Iris pigment epithelial cell (primary cell): Measurements from ENCODE around the gene USP43.

ENCODE experiments used
- DNase-seq: peaks from one replicate; pipeline ENCODE4 v3.0.0-alpha.2; 2011; ENCODE audit warnings: low read depth

The USP43 gene

DNA sequence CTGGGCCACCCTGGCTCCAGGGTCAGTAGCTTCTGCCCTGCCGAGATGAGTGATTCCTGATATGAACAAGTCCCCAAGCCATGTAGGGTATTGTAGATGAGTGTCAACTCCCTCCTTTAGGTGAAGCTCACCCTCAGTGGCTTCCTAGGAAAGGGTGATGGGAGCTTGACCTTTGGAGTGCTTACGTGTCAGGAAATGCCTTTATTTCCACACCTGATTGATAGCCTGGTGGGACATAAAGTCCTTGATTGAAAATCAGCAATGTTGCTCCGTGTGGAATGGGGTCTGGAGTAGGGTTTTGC is 58.4 kb downstream of the USP43 start:
- DNase-seq: no peak

DNA sequence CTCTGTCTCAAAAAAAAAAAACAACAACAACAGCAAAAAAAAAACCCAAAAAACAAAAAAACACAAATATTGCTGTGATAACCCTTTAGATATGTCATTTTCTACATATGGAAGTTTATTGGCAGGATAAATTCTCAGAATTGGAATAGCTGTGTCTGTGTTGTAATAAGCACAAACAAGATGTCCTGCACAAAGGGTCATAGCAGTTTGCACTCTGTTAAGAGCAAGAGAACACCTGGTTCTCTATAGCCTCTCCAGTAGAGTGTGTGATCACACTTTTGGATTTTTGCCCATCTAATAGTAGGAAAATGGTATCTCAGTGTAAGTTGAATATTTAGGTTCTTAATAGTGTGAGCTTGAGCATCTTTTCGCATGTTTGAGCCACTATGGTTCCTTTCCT is 60.4 kb downstream of the USP43 start:
- DNase-seq: no peak

DNA sequence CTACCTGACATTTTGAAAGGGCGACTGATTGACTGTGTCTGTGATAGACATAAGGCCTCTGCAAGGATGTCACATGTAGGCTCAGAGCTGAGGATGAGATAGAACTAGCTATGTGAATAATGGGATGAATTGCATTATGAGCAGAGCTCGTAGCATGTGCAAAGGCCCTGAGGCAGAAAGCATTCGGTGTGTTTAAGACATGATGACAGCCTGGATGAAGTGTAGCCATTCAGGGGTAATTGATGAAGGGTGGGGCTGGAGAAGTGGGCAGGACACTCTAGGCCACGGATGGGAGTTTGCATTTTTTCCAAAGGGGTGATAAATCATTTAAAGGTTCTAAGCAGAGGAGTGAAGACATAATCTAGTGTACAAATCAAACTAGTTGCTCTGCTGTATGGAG is 62.6 kb downstream of the USP43 start:
- DNase-seq: no peak

DNA sequence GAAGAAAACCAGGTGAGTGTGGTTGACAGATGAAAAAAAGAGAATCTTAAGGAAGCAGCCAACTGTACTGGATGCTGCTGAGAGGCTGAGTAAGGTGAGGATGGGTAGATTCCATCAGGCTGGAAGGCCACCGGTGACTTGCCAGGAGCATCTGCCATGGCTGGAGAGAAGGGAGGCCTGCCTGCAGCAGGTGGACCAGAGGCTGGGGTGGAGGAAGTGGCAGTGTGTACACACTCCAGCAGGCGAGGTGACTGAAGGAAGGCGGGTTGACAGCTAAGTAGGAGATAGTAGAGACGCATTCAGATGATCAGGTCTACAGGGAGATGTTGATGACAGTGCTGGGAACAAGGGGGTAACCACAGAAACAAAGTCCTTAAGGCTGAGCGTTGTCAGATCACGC is 69.5 kb downstream of the USP43 start:
- DNase-seq: no peak

DNA sequence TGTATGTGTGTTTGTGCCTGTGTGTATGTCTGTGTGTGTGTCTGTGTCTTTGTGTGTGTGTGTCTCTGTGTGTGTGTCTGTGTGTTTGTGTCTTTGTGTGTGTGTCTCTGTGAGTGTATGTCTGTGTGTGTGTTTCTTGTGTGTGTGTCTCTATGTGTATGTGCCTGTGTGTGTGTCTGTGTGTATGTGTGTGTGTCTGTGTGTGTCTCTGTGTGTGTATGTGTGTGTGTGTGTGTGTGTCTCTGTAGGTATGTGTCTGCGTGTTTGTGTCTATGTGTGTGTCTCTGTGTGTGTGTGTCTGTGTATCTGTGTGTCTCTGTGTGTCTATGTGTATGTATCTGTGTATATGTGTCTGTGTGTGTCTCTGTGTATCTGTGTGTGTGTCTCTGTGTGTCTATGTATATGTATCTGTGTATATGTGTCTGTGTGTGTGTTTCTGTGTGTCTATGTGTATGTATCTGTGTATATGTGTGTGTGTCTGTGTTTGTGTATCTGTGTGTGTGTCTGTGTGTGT is 70.2 kb downstream of the USP43 start:
- no peak for DNase-seq

DNA sequence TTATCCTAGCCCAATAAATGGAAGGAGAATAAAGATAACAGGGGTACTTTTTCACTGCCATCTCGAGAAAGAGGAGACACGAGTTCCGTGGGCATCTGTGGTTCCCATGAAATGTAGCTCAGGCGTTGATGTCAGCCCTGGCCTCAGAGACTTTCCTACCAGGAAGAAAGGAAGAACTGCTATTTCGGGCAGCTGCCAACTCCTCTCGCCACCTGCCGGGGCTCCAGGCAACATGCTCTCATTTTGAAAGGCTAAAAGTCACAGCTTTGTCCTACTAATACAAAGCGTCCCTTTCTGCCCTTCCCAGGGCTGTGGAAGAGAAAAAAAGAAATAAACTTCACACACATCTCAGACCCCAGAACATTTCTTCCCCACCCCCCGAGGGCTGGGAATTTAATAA is 80.3 kb downstream of the USP43 start:
- DNase-seq: peak; percentile 8

DNA sequence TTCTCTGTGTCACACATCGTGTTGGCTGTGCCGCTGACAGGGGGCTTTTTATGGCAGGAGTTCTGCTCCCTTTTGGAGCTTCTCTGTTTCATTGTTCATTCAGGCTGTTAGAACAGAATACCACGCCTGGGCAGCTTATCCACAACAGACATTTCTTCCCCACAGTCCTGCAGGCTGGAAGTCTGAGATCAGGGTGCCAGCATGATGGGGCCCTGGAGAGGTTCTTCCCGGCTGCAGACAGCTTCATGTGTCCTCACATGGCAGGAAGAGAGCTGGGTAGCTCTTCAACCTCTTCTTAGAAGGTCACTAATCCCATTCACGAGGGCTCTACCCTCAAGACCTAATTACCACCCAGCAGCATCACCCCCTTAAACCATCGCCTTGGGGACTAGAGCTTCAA is 81.0 kb downstream of the USP43 start:
- no peak for DNase-seq

DNA sequence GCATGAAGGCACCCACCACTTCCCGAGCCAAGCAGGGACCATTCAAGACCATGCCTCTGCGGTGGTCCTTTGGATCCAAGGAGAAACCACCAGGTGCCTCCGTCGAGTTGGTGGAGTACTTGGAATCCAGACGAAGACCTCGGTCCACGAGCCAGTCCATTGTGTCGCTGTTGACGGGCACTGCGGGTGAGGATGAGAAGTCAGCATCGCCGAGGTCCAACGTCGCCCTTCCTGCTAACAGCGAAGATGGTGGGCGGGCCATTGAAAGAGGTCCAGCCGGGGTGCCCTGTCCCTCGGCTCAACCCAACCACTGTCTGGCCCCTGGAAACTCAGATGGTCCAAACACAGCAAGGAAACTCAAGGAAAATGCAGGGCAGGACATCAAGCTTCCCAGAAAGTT is 82.7 kb downstream of the USP43 start:
- DNase-seq: no peak

DNA sequence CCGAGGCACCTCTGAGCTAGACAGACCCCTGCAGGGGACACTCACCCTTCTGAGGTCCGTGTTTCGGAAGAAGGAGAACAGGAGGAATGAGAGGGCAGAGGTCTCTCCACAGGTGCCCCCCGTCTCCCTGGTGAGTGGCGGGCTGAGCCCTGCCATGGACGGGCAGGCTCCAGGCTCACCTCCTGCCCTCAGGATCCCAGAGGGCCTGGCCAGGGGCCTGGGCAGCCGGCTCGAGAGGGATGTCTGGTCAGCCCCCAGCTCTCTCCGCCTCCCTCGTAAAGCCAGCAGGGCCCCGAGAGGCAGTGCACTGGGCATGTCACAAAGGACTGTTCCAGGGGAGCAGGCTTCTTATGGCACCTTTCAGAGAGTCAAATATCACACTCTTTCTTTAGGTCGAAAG is 83.2 kb downstream of the USP43 start:
- DNase-seq: no peak

DNA sequence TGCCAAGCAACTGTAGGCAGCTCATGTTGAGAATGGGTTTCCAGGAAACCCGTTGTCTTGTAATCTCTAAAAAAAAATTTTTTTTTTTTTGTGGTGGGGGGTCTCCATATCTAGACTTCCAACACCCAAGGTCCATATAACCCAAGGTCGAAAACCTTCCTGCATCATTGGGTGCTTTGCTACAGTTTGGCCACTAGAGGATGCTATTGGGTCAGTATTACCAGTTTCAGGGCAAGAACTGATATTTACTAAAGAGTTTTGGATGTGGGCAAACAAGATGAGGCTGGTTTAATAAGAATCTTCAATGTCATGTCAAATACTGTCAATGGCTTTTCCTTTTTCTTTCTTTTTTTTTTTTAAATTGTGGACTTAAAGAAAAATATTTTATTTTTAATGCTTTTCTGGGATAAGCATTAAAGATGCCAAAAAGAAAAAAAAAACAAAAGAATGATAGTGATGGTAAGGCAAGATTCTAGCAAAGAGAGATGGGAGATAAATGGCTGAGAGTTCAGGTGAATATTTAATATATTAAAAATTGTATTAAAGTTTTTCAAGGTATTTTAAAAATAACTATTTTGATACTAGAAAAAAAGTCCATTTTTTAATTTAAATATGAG is 83.8 kb downstream of the USP43 start:
- peak; percentile 45 for DNase-seq

DNA sequence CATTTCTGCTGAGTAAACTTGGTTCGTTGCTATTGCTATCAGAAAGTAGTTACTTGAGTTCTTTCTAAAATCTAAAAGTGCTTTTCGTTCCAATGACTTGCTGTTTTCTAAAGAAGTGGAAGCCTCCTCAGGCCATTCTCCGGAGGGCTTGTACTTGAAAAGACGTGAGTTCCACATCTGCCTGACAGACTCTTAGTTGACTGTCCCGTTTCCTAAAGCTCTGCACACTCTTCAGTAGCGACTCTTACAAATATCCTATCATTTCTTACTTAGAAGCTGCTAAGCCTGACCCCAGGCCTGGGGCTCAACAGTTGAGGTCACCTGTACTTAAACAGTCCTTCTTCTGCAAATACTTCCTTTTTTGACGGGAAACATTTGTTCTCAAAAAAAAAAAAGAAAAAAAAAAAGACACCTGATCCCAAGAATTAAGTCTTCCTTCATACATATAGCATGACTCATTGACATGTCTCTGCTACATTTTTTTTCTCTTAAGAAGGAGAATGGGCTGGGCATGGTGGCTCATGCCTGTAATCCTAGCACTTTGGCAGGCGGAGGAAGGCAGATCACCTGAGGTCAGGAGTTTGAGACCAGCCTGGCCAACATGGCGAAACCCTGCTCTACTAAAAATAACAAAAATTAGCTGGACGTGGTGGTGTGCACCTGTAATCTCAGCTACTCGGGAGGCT is 84.6 kb downstream of the USP43 start:
- peak; percentile 50 for DNase-seq

DNA sequence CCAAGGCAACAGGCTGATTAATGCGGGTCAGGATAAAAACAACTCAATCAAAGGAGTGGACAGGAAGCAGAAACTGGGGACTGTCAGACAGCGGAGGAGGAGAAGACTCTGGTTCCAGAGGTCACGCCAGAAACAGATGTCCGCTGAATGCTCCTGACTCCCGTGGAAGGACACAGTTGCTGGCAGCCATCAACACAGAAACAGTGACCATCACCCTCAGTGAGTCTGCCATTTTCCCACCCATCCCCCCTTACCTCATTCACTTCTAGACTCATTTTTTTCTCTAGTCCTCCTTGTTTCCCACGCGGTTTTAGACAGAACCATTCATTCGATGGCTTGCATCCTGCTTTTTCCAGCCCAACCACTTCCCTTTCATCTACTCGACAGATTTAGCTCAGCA is 105.2 kb downstream of the USP43 start:
- DNase-seq: no peak

DNA sequence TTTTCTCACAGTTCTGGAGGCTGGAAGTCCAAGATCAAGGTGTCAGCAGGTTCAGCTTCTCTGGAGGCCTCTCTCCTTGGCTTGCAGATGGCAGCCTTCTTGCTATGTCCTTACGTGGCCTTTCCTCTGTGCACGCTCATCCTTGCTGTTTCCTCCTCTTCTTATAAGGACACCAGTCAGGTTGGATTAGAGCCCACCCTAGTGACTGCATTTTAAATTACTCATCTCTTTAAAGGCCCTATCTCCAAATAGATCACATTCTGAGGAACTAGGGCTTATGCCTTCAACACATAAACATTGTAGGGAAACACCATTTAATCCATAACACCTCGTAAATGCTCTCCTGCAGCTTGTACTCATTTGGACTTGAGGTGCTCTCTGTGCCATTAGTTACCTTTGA is 109.8 kb downstream of the USP43 start:
- no peak for DNase-seq

DNA sequence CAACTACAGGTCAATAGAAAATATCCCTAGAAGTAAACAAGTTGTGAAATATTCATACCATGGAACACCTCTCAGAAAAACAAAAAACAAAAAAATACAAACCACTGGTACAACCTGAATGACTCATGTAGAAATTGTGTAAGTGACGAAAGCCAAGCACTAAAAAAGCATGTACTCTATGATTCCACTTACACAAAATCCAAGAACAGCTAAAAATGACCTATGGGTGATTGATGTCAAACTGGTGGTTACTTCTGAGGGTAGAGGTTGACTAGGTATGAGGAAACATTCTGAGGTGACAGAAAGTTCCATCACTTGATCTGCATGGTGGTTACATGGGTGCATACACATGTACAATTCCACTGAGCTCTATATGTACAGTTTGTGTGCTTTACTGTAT is 114.9 kb downstream of the USP43 start:
- DNase-seq: no peak

DNA sequence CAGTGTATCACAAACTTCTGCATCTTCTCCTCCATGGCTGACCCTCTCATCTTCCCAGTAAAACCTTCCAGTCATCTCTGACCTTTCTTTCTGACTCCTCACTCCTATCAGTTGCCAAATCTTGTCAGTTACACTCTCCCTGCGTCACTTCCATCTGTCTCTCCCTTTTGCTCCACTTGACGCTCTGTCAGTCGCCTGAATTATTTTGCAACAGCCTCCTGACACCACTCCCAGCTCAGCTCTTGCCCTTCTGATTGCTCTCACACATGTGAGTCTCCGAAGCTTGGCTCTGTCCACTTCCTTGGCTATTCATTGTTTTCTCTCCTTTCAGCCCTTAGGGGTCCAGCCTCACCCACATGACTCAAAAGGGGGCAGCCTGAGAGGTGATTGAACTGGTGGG is 118.3 kb downstream of the USP43 start:
- no peak for DNase-seq

DNA sequence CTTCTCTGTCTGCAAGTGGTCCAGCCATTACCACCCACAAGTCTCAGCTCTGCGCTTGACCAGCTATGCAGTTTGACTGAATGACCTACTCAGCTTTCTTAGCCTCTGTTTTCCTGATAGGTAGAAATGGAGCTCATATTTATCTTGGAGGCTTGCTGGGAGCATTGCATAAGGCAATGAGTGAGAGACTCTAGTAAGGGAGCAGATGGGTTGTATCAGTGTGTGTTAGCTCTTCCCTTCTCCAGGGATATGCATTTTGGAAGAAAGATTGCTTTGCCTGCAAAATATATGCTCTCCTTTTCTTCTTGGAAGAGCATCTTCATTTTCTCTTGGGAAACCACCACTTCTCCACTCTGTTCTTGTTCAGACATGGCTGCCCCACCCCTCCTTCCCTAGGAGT is 120.0 kb downstream of the USP43 start:
- DNase-seq: no peak

DNA sequence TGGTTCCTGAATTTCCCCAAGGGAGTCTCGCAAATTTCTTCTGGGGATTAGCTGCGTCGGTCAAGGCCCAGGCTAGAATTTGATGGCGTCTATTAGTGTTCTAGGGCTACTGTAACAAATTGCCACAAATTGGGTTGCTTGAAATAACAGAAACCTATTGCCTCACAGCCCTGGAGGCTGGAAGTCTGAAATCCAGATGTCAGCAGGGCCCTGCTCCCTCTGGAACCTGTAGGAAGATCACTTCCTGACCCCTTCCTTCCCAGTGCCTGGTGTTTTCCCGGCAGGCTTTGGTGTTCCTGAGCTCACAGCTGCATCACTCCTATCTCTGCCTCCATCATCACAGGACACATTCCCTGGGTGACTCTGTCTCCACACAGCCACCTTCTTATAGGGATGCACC is 121.7 kb downstream of the USP43 start:
- no peak for DNase-seq

DNA sequence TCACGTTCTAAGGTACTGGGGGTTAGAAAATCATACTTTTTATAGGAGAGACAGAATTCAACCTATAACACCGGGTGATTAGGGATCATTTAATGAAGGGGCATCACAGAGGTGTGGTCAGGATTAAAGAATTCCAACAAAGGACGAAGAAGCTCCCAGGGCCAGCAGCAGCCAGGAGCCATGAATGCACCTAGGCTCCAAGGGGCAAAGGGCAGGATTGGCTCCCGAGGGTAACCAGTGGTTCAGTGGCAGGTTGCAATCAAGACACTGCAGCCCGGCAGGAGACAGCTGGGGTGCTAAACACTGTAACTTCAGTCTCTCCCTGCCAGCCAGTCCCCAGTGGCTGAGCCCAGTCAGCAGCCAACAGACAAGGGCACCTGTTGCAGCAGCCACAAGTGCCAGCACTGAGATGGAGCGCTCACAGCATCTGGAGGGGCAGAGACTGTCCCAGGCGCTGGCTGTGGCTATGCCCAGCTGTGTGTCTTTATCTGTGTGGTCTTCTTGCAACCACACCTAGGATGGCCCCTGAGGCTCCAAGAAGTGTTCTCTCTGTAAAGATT is 122.2 kb downstream of the USP43 start:
- DNase-seq: no peak

DNA sequence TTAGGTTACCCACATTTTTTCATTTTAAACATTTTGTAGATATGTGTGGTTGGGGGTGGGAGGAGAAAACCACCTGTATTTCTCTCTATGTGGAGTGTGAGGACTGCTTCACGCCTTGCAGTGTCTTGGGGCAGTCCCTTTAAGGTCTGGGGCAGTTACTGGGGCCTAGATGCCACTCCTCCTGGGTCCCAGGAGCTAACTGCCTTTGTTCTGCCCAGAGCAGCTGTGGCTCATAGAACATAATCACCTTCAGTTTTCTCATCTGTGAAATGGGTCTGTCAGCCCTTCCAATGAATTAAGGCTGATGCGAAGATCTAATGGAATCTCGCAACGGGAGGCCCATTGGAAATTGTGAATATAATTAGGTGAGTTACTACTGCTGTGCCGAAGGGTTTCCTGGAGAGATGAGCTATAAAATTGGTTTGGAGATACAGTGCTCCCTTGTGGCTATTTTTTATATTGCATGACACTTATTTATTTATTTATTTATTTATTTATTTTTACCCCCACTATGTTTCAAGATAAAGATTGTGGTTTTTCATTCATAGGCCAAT is 123.1 kb downstream of the USP43 start:
- DNase-seq: peak; percentile 20

DNA sequence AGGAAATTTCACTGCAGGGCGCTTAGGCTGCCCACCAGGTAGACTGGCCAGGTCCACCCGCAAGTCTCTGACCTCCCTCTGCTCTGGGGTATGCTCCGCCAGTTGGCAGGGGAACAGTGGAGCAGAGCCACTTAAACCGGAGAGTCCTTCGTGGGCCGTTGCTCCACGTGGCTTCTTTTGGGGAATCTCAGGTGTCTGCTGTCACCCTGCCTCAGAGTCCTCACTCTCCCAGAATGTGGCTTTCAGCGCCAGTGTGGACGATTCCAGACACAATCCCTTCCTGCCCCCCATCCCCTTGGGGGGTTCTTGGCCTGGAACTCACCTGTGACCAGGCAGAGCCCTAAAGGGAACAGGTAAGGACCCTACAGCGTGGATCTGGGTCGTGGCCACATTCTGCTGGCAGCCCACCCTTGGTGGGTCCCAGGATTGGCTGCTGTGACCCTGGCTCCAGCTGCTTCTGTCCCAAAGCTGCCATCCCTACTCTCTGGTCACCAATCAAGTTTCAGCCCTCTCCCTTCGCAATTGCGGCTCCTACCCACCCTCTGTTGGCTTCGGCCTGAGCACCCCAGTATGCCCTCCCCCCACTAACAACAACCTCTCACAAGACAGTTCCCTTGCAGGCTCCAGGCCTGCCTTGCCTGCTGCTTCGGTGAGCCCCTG is 123.8 kb downstream of the USP43 start:
- no peak for DNase-seq

DNA sequence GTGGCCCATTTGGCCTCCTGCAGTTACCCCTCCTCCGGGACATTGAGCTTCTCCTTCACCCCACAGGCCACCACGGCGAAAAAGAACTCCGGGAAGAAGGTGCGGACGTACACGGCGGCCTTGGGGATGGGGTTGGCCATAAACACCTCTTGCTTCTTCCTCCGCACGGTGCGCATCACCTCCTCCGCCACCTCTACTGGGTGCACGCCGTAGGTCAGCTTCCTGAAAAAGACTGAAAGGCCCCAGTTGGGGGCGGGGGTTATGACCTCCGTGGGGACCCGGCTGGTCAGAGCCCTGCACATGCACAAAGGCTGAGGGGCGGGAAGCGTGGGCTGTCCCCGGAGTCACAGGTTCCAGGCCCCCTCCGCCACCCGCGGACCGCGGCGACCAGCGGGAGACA is 126.1 kb downstream of the USP43 start:
- DNase-seq: no peak

DNA sequence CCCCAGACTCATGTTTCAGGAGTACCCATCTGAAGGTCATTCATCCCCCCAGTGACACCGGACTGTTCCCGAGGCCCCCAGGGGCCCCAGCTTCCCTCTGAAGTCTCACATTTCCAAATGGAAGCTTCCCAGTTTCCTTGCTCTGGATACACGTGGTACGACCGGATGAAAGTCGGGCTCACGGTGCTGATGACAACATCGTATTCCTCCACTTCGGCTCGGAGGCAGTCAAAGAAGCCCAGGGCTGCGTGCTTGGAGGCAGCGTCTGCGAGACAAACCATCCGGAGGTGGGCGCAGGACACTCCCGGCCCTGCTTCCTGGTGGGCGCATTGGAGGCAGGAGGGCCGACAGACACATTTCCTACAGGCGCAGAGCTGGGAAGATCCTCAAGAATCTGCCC is 127.3 kb downstream of the USP43 start:
- DNase-seq: no peak

DNA sequence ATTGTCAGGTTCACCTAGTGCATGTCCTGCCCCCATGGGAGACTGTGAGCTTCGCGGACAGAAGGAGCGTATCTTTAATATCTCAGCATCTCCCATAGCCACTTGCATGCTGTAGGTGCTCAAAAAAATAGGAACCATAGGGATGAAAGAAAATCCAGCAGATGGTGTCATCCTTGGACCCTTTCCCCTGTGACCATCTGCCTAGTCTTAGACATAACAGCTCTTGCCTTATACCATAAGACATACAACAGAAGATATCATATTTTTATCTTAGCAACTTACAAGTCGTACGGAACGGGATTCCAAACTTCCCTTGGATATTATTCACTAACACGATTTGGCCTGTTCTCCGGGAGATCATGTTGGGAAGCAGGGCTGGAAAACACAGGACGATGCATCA is 131.6 kb downstream of the USP43 start:
- DNase-seq: no peak
